ENCODE results near the gene TMEM115. TPM values are rescaled to one million over a fixed set of nuclear protein-coding genes. Genes with fewer than 3 reads are reported as not detected.

TMEM115 gene
- total RNA-seq, 1 donor from 2014 or later = 51.1 TPM

- Histone ChIP-seq H3K27me3 (no peaks in the 10 kb centered on the region), H3K4me1 (peaks cover 28% of the 10 kb centered on the region), H3K27ac (peak within 1 kb of the TSS; percentile 63), H3K9me3 (no peaks in the 10 kb centered on the region), H3K4me3 (peak within 1 kb of the TSS; percentile 83 to 94), H3K36me3 (peaks cover 0 to 38% of the 10 kb centered on the region in 2 donors)
- TF ChIP-seq POLR2A (IDR thresholded peaks at IDR 0.05) (peak in 1 of 2 donors; percentile 5), POLR2AphosphoS5 (IDR thresholded peaks at IDR 0.05; ENCODE audit: insufficient read depth in 1 of 2, low read depth in 1 of 2) (peak; percentile 85 to 97), CTCF (IDR thresholded peaks at IDR 0.05) (no peak)
- no peak for DNase-seq (ENCODE audit: extremely low spot score in 2 of 2)
- intact Hi-C loops (cut with DNase I) = no loop called here
These were observed 31.2 kb downstream of the TMEM115 start, which contains the start of gene TUSC2 for GRCh38 chr3:50327943-50328691. Gene TUSC2, minus strand, starts transcription at chr3:50328223. Its CDS starts 124 bp downstream, at chr3:50328099.

DNA sequence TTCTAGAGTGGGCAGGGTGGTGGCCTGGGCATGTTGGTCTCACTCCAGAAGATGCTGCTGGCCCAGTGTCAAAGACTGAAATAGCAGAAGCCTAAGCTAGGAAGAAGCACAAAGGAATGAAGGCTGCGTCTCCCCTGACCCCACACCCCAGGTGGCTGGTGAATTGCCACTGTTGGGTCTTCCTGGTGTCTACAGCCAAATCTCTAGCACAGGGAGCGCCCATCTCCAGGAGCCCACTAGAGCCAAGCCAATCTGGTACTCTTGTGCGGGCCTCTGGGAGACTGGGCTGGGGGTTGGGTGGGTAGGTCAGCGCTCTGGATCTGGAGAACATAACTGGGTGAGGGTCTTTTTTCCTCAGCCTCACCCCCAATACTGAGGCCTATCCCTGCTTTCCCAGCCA lies 32.2 kb downstream of the TMEM115 start:
- Histone ChIP-seq H3K36me3 (peaks cover 0 to 37% of the 10 kb centered on the region in 2 donors), H3K4me3 (peak overlapping the region; percentile 83 to 94), H3K4me1 (peaks cover 30% of the 10 kb centered on the region), H3K27ac (peak overlapping the region; percentile 63), H3K9me3 (no peaks in the 10 kb centered on the region), H3K27me3 (no peaks in the 10 kb centered on the region)
- TF ChIP-seq CTCF (IDR thresholded peaks at IDR 0.05) (no peak), POLR2AphosphoS5 (IDR thresholded peaks at IDR 0.05; ENCODE audit: insufficient read depth in 1 of 2, low read depth in 1 of 2) (no peak)
- intact Hi-C loops (cut with DNase I) = no loop called here
- no peak for DNase-seq (ENCODE audit: extremely low spot score in 2 of 2)

DNA sequence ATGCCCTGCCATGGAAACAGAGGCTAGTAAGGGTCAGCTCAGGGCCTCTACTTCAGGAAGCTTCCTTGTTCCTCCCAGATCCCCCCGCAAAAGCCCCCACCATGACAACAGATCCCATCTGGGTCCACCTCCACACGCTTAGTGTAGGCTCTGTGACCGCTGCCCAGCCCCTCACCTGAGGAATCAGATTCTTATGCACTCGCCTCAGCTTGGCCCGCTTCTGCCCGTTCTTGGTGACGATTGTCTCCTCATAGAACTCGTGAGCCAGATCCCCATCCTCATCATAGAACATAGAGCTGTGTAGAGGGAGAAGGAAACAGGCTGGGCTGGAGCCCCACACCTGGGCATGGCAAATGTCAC lies 33.2 kb downstream of the TMEM115 start:
- Histone ChIP-seq H3K4me3 (no peak overlapping the region), H3K9me3 (no peaks in the 10 kb centered on the region), H3K27me3 (no peaks in the 10 kb centered on the region), H3K36me3 (peaks cover 0 to 28% of the 10 kb centered on the region in 2 donors), H3K27ac (no peak overlapping the region), H3K4me1 (peaks cover 35% of the 10 kb centered on the region)
- DNase-seq (ENCODE audit: extremely low spot score in 2 of 2) = no peak
- no peak for TF ChIP-seq CTCF (IDR thresholded peaks at IDR 0.05)
- TF ChIP-seq POLR2A (IDR thresholded peaks at IDR 0.05) = no peak
- no peak for TF ChIP-seq POLR2AphosphoS5 (IDR thresholded peaks at IDR 0.05; ENCODE audit: insufficient read depth in 1 of 2, low read depth in 1 of 2)
- intact Hi-C loops (cut with DNase I) = no loop called here

DNA sequence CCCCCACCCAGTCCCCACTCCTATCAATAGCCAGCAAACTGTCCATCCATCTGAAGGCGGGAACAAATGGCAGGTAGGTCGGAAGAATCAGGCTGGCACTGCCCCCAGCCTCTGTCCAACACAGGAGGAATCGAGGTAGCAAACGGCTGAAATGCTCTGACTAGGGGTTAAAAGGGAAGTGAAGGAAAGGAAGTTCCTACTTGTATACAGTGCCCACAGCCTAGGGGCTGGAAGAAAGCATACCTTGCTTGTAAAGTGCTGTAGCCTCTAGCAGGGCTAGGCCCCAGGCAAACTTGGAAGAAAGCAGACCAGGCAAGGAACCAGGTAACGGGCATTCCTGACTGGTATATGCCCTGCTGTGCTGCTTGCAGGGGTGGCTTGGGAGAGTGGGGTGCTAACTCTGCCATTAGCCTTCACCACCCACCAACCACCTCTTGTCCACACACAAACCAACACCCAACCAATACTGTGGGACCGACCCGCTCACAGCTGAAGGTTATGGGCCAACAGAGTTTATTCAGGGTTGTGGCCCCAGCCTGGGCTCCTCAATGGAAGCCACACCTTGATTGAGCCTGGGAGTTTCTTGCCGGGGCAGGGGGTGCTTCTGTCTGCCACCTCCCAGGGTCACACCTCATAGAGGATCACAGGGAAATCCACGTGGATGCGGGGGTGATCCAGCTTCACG lies 33.7 kb downstream of the TMEM115 start:
- DNase-seq (ENCODE audit: extremely low spot score in 2 of 2) = no peak
- peaks cover 0 to 23% of the 10 kb centered on the region in 2 donors for H3K36me3 ChIP-seq
- no peak for TF ChIP-seq POLR2A (IDR thresholded peaks at IDR 0.05)
- TF ChIP-seq CTCF (IDR thresholded peaks at IDR 0.05) = no peak
- TF ChIP-seq POLR2AphosphoS5 (IDR thresholded peaks at IDR 0.05; ENCODE audit: insufficient read depth in 1 of 2, low read depth in 1 of 2) = no peak
- peaks cover 36% of the 10 kb centered on the region for H3K4me1 ChIP-seq
- H3K27me3 ChIP-seq = no peaks in the 10 kb centered on the region
- H3K4me3 ChIP-seq = no peak overlapping the region
- intact Hi-C loops (cut with DNase I) = no loop called here
- no peak overlapping the region for H3K27ac ChIP-seq
- H3K9me3 ChIP-seq = no peaks in the 10 kb centered on the region

DNA sequence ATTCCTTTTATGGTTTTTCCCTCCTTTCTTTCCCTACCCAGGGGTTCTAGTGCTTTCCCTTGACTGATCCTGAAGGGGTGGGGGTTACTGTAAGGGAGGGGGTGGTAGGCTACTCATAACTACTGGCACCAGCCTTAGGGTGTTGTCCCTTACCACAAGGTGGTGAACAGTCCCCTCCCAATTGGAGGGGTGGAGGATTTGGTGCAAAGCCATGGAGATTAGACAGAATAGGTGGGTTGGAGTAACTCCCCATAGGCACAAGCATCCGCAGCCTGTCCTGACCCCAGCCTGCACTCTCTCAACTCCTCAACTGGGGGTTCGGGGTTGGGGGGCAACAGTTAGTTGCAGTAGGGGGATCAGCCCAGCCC lies 34.2 kb downstream of the TMEM115 start:
- Histone ChIP-seq H3K9me3 (no peaks in the 10 kb centered on the region), H3K27me3 (no peaks in the 10 kb centered on the region), H3K4me3 (no peak overlapping the region), H3K36me3 (peaks cover 0 to 17% of the 10 kb centered on the region in 2 donors), H3K27ac (no peak overlapping the region), H3K4me1 (peaks cover 42% of the 10 kb centered on the region)
- TF ChIP-seq POLR2AphosphoS5 (IDR thresholded peaks at IDR 0.05; ENCODE audit: insufficient read depth in 1 of 2, low read depth in 1 of 2) = no peak
- no peak for TF ChIP-seq POLR2A (IDR thresholded peaks at IDR 0.05)
- TF ChIP-seq CTCF (IDR thresholded peaks at IDR 0.05) = no peak
- no peak for DNase-seq (ENCODE audit: extremely low spot score in 2 of 2)
- intact Hi-C loops (cut with DNase I) = no loop called here
